IMR-90 (cell line): ENCODE measurements around the gene GORASP1. TPM values are rescaled to one million over a fixed set of nuclear protein-coding genes. Genes with fewer than 3 reads are reported as not detected.

Experiments used
- CHD1 ChIP-seq: IDR thresholded peaks from 2 replicates; pipeline ENCODE4 v1.6.1; 2012; ENCODE audit warnings: low read depth, low read length, improper control_type of control experiment
- MAZ ChIP-seq: IDR thresholded peaks from 2 replicates; pipeline ENCODE4 v1.6.1; 2012; ENCODE audit warnings: low read depth, mild to moderate bottlenecking, low read length, improper control_type of control experiment, moderate library complexity, borderline replicate concordance
- polyA plus RNA-seq, 3 experiments: library from polyadenylated mRNA; depleted of rRNA; stranded (reverse); fragments of >200 nt; gene quantifications; 2 replicates each; pipeline ENCODE4 v1.2.3, GENCODE V29; 2012; ENCODE audit warnings: low replicate concordance in 1 of 3
- total RNA-seq: library from RNA; depleted of rRNA; stranded (reverse); fragments of >200 nt; gene quantifications from 2 replicates; pipeline ENCODE4 v1.2.3, GENCODE V29; 2012
- TF ChIP-seq, protein P1 (sequence below): fragments of 150-350 bp; IDR thresholded peaks from 2 replicates; pipeline ENCODE4 v1.6.1; 2016; ENCODE audit warnings: low read depth, mild to moderate bottlenecking, low read length, moderate library complexity, borderline replicate concordance

Gene GORASP1
- total and polyA plus RNA-seq, 2 of the 4 experiments (the other 2 are of a cell fraction): 35.0 to 56.6 TPM

DNA sequence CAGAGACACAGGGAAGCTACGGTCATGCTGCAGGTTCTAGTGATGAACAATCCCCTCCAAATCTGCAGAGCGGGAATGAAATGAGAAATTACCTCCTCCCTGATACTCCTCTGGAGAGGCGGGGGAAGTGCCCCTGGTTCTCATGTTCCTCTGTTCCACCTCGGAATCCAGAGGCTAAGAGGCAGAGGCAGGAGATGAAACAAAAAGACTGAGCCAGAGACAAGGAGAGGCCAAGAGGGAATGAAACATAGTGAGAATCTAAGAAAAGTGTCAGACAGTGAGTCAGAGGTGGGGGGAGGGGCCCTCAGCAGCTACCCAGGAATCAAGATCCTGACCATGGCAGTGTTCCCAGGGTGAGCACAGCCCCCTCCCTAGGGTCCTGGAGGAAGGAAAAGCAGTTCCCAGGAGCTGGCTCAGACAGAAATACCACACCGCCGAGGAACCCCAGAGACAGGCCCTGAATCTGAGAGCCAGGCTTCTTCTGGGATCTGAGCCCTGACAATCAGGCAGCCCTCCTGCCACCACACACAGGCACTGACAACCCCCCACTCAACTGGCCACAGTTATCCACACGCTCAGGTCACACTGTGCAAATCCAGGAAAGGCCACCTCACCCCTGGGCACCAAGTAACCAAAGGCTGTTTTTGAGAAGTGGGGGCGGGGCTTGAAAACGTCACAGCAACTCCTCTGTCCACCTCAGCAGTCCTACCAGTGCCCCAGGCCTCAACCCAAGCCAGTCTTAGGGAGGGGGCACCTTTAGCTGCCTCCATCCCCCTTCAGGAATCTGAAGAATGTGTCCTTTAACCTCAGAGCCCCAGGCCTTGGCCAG, 43.6 kb upstream of the GORASP1 start (continued):
- TF ChIP-seq, protein P1, sequence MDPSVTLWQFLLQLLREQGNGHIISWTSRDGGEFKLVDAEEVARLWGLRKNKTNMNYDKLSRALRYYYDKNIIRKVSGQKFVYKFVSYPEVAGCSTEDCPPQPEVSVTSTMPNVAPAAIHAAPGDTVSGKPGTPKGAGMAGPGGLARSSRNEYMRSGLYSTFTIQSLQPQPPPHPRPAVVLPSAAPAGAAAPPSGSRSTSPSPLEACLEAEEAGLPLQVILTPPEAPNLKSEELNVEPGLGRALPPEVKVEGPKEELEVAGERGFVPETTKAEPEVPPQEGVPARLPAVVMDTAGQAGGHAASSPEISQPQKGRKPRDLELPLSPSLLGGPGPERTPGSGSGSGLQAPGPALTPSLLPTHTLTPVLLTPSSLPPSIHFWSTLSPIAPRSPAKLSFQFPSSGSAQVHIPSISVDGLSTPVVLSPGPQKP: no peak
- TF ChIP-seq MAZ (peak; percentile 98), CHD1 (peak; percentile 72; the same call in 1 of the 2 replicates)
